ENCODE measurements around the gene CASP8AP2. TPM values are rescaled to one million over a fixed set of nuclear protein-coding genes. Genes with fewer than 3 reads are reported as not detected.

CASP8AP2 gene
- total RNA-seq, 4 donors from 2014 or later = 7.8 to 14.2 (median 11.6) TPM

DNA sequence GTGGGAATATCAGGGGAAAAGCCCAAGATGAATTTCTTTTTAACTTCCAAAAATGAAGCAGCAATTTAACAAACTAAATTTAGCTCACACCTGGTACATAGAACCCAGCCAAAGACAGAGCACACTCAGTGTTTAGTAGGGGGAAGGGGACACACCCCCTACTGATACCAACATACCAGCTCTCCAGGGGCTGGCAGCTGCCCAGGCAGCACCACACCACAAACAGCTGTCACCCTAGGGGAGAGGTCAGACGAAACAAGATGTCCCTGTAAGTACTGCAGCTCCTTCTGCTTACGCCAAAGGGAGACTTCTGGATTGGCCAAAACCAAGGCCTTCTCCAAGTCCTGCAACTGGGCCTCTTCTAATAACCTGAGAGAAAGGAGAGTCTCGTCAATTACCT lies 36.1 kb upstream of the CASP8AP2 start:
- DNase-seq (peak; percentile 57 to 75), ATAC-seq (peak; percentile 83 to 84)
- Histone ChIP-seq H3K4me3 (no peak overlapping the region), H3K9me3 (no peaks in the 10 kb centered on the region), H3K27me3 (no peaks in the 10 kb centered on the region), H3K36me3 (peaks cover 0 to 29% of the 10 kb centered on the region in 2 donors), H3K4me1 (peaks cover 13 to 17% of the 10 kb centered on the region in 2 donors), H3K27ac (peak overlapping the region; percentile 62 to 83 (median 74))
- in situ Hi-C loops (cut with MboI; ENCODE audit: low sequenced_read_pairs in 4 of 4) = no loop called here
- TF ChIP-seq POLR2A (IDR thresholded peaks at IDR 0.05) (no peak), CTCF (IDR thresholded peaks at IDR 0.05 in 4 of 5, conservative IDR thresholded peaks at IDR 0.05 in 1 of 5) (no peak)
- intact Hi-C loops (cut with DNase I; ENCODE audit: low total_unique reads) = no loop called here

- Histone ChIP-seq H3K4me3 (no peak overlapping the region), H3K27ac (peak overlapping the region; percentile 62 to 83 (median 74)), H3K4me1 (peaks cover 13 to 17% of the 10 kb centered on the region in 2 donors), H3K36me3 (peaks cover 0 to 31% of the 10 kb centered on the region in 2 donors), H3K9me3 (no peaks in the 10 kb centered on the region), H3K27me3 (no peaks in the 10 kb centered on the region)
- ATAC-seq (no peak), DNase-seq (no peak)
- in situ Hi-C loops (cut with MboI; ENCODE audit: low sequenced_read_pairs in 4 of 4) (no loop called here), intact Hi-C loops (cut with DNase I; ENCODE audit: low total_unique reads) (no loop called here)
- no peak for TF ChIP-seq POLR2A (IDR thresholded peaks at IDR 0.05)
- TF ChIP-seq CTCF (IDR thresholded peaks at IDR 0.05 in 4 of 5, conservative IDR thresholded peaks at IDR 0.05 in 1 of 5) = no peak
These were observed 35.4 kb upstream of the CASP8AP2 start for GRCh38 chr6:89794324-89794723.

DNA sequence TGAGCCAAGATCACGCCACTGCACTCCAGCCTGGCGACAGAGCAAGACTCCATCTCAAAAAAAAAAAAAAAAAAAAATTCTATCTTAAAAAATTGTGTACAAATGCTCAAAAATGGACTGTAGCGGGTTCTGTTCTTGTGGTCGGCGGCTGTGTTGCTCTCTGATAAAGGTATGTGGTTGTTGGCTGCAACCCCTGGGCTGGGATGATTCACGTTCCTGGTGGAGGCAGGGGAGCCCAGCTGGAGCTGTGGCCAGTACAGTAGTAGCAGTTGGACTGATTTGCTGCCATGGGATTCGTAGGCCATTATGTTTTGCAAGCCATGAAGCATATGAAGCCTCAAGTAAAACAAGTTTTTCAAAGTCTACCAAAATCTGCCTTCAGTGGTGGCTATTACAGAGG lies 32.4 kb upstream of the CASP8AP2 start:
- intact Hi-C loops (cut with DNase I; ENCODE audit: low total_unique reads) (no loop called here), in situ Hi-C loops (cut with MboI; ENCODE audit: low sequenced_read_pairs in 4 of 4) (no loop called here)
- Histone ChIP-seq H3K4me3 (no peak overlapping the region), H3K9me3 (no peaks in the 10 kb centered on the region), H3K27me3 (no peaks in the 10 kb centered on the region), H3K27ac (peak overlapping the region in 1 of 4 donors; percentile 26), H3K36me3 (peaks cover 0 to 22% of the 10 kb centered on the region in 2 donors), H3K4me1 (peaks cover 13 to 17% of the 10 kb centered on the region in 2 donors)
- ATAC-seq (peak in 1 of 2 donors; percentile 34), DNase-seq (peak; percentile 21 to 48)
- TF ChIP-seq POLR2A (IDR thresholded peaks at IDR 0.05) (no peak), CTCF (IDR thresholded peaks at IDR 0.05 in 4 of 5, conservative IDR thresholded peaks at IDR 0.05 in 1 of 5) (no peak)

DNA sequence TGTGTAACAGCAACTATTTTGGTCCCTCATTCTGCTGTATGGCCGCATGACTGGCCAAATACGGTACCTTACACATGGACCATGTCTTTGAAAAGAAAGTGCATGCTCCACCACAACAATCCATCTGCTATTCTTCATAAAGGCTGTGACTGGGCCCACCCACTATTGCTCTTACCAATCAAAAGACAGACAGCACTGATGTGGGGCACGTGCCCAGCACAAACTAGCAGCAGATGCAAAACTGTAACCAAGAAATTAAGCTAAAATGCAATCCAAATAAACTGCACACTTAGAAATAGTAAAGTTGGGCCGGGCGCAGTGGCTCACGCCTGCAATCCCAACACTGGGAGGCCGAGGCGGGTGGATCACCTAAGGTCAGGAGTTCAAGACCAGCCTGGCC lies 30.6 kb upstream of the CASP8AP2 start:
- TF ChIP-seq CTCF (IDR thresholded peaks at IDR 0.05 in 4 of 5, conservative IDR thresholded peaks at IDR 0.05 in 1 of 5) (no peak), POLR2A (IDR thresholded peaks at IDR 0.05) (no peak)
- Histone ChIP-seq H3K9me3 (no peaks in the 10 kb centered on the region), H3K4me3 (no peak overlapping the region), H3K36me3 (peaks cover 0 to 19% of the 10 kb centered on the region in 2 donors), H3K4me1 (peaks cover under 1 to 7% of the 10 kb centered on the region in 2 donors), H3K27ac (no peak overlapping the region), H3K27me3 (no peaks in the 10 kb centered on the region)
- DNase-seq = no peak
- in situ Hi-C loops (cut with MboI; ENCODE audit: low sequenced_read_pairs in 4 of 4) (no loop called here), intact Hi-C loops (cut with DNase I; ENCODE audit: low total_unique reads) (no loop called here)
- ATAC-seq = no peak

DNA sequence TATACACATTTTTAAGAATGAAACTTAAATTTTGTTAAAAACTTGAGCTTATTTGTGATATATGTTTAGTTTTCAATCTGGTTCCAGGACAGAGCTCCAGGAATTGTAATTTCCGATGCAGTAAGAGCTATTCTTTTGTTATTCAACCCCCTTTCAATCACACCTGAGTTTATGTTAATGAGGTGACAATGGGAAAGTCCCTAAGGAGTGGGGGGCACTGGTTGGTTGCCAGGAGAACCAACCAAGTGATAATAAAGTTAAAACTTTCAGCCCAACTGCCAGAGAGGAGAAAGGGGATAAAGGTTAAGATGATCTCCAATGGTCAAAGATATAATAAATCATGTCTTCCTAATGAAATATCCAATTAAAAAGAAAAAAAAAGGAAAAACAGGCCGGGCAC lies 29.9 kb upstream of the CASP8AP2 start:
- H3K27me3 ChIP-seq = no peaks in the 10 kb centered on the region
- in situ Hi-C loops (cut with MboI; ENCODE audit: low sequenced_read_pairs in 4 of 4) (no loop called here), intact Hi-C loops (cut with DNase I; ENCODE audit: low total_unique reads) (no loop called here)
- no peak for DNase-seq
- H3K4me1 ChIP-seq = peaks cover 0 to under 1% of the 10 kb centered on the region in 2 donors
- no peak overlapping the region for H3K4me3 ChIP-seq
- H3K27ac ChIP-seq = no peak overlapping the region
- ATAC-seq = no peak
- H3K36me3 ChIP-seq = peaks cover 0 to 19% of the 10 kb centered on the region in 2 donors
- H3K9me3 ChIP-seq = no peaks in the 10 kb centered on the region
- no peak for TF ChIP-seq POLR2A (IDR thresholded peaks at IDR 0.05)
- no peak for TF ChIP-seq CTCF (IDR thresholded peaks at IDR 0.05 in 4 of 5, conservative IDR thresholded peaks at IDR 0.05 in 1 of 5)
